ENCODE measurements around the gene MRPL49. TPM values are rescaled to one million over a fixed set of nuclear protein-coding genes. Genes with fewer than 3 reads are reported as not detected.
A peak's percentile ranks its signal among the peaks of the same experiment; 100 is the strongest.

MRPL49 gene
- total and polyA plus RNA-seq, 2 of the 13 experiments (the other 11 are each of a cell fraction or from before 2014, with no cell fraction given), result 39.2 to 53.3 TPM

- 0 out of 2 replicates have a peak, but pooled peaks have one; percentile 31 for TF ChIP-seq YEATS2 (CRISPR knock-in tag; IDR thresholded peaks at IDR 0.05; ENCODE audit: borderline replicate concordance)
- TF ChIP-seq SRSF9 (IDR thresholded peaks at IDR 0.05; ENCODE audit: borderline replicate concordance, insufficient read depth, low read depth, low read length, poor library complexity, severe bottlenecking), result no peak
- TF ChIP-seq HMGXB3 (CRISPR knock-in tag; IDR thresholded peaks at IDR 0.05; ENCODE audit: borderline replicate concordance), result no peak
- no peak for TF ChIP-seq NFIB (CRISPR knock-in tag; IDR thresholded peaks at IDR 0.05; ENCODE audit: borderline replicate concordance)
- no peak for TF ChIP-seq NFATC3 (CRISPR knock-in tag; IDR thresholded peaks at IDR 0.05)
- no peak for TF ChIP-seq MYNN (CRISPR knock-in tag; IDR thresholded peaks at IDR 0.05; ENCODE audit: low read depth)
- no peak for TF ChIP-seq PITX1 (CRISPR knock-in tag; IDR thresholded peaks at IDR 0.05)
- TF ChIP-seq, protein P1, sequence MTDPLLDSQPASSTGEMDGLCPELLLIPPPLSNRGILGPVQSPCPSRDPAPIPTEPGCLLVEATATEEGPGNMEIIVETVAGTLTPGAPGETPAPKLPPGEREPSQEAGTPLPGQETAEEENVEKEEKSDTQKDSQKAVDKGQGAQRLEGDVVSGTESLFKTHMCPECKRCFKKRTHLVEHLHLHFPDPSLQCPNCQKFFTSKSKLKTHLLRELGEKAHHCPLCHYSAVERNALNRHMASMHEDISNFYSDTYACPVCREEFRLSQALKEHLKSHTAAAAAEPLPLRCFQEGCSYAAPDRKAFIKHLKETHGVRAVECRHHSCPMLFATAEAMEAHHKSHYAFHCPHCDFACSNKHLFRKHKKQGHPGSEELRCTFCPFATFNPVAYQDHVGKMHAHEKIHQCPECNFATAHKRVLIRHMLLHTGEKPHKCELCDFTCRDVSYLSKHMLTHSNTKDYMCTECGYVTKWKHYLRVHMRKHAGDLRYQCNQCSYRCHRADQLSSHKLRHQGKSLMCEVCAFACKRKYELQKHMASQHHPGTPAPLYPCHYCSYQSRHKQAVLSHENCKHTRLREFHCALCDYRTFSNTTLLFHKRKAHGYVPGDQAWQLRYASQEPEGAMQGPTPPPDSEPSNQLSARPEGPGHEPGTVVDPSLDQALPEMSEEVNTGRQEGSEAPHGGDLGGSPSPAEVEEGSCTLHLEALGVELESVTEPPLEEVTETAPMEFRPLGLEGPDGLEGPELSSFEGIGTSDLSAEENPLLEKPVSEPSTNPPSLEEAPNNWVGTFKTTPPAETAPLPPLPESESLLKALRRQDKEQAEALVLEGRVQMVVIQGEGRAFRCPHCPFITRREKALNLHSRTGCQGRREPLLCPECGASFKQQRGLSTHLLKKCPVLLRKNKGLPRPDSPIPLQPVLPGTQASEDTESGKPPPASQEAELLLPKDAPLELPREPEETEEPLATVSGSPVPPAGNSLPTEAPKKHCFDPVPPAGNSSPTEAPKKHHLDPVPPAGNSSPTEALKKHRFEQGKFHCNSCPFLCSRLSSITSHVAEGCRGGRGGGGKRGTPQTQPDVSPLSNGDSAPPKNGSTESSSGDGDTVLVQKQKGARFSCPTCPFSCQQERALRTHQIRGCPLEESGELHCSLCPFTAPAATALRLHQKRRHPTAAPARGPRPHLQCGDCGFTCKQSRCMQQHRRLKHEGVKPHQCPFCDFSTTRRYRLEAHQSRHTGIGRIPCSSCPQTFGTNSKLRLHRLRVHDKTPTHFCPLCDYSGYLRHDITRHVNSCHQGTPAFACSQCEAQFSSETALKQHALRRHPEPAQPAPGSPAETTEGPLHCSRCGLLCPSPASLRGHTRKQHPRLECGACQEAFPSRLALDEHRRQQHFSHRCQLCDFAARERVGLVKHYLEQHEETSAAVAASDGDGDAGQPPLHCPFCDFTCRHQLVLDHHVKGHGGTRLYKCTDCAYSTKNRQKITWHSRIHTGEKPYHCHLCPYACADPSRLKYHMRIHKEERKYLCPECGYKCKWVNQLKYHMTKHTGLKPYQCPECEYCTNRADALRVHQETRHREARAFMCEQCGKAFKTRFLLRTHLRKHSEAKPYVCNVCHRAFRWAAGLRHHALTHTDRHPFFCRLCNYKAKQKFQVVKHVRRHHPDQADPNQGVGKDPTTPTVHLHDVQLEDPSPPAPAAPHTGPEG (CRISPR knock-in tag; IDR thresholded peaks at IDR 0.05), result no peak
- TF ChIP-seq SYNCRIP (IDR thresholded peaks at IDR 0.05; ENCODE audit: insufficient read depth, low read depth, low read length), result no peak
- TF ChIP-seq JARID2 (CRISPR knock-in tag; IDR thresholded peaks at IDR 0.05; ENCODE audit: insufficient replicate concordance), result no peak
- no peak for TF ChIP-seq MAFF (IDR thresholded peaks at IDR 0.05; ENCODE audit: low read depth, low read length)
- peak; percentile 71; the same call in 1 of the 2 replicates for TF ChIP-seq HOXA9 (CRISPR knock-in tag; IDR thresholded peaks at IDR 0.05; ENCODE audit: borderline replicate concordance)
- TF ChIP-seq ZSCAN30 (CRISPR knock-in tag; IDR thresholded peaks at IDR 0.05), result no peak; the same call in 1 of the 2 replicates
- TF ChIP-seq, protein P2, sequence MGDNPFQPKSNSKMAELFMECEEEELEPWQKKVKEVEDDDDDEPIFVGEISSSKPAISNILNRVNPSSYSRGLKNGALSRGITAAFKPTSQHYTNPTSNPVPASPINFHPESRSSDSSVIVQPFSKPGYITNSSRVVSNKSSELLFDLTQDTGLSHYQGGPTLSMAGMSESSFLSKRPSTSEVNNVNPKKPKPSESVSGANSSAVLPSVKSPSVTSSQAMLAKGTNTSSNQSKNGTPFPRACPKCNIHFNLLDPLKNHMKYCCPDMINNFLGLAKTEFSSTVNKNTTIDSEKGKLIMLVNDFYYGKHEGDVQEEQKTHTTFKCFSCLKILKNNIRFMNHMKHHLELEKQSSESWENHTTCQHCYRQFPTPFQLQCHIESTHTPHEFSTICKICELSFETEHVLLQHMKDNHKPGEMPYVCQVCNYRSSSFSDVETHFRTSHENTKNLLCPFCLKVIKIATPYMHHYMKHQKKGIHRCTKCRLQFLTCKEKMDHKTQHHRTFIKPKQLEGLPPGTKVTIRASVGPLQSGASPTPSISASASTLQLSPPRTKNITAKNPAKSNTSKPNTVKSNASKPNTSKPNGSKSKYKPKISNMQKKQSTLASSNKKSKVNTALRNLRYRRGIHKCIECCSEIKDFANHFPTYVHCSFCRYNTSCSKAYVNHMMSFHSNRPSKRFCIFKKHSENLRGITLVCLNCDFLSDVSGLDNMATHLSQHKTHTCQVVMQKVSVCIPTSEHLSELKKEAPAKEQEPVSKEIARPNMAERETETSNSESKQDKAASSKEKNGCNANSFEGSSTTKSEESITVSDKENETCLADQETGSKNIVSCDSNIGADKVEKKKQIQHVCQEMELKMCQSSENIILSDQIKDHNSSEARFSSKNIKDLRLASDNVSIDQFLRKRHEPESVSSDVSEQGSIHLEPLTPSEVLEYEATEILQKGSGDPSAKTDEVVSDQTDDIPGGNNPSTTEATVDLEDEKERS (CRISPR knock-in tag; IDR thresholded peaks at IDR 0.05), result no peak; the same call in 1 of the 2 replicates
Measured at GRCh38 chr11:65112546-65113360, 9.4 kb upstream of the MRPL49 start (continued).

Data from HepG2 (cell line).